Activated naive CD4-positive, alpha-beta T cell (primary cell): ENCODE results near the gene ABHD2.
"Not testable (repeated sequence)": the region's sequence is repeated elsewhere in the genome, so short reads cannot be mapped to it uniquely, and the experiment has no call there.

Experiments used
- DNase-seq, 4 experiments: peaks; one replicate each; lab custom pipeline; 2025; lab: John Stamatoyannopoulos, UW

Gene ABHD2

DNA sequence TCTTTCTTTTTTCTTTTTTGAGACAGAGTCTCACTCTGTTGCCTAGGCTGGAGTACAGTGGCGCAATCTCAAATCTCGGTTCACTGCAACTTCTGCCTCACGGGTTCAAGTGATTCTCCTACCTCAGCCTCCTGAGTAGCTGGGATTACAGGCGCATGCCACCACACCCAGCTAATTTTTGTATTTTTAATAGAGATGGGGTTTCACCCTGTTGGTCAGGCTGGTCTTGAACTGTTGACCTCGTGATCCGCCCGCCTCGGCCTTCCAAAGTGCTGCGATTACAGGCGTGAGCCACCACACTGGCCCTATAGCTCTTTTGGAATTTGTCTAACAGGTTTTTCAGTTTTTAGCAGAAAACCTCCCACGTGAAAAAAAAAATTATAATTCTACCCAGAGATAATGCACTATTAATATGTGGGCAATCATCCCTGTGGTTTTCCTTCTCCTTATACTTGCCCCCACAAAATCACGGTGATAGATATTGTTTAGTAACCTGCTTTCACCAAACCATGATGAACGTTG is 32.3 kb downstream of the ABHD2 start:
- DNase-seq: not testable (repeated sequence)

GRCh38 chr15:89121414-89121813 is 33.2 kb downstream of the ABHD2 start:
- DNase-seq: no peak

GRCh38 chr15:89122505-89123180 is 34.4 kb downstream of the ABHD2 start:
- DNase-seq: no peak

GRCh38 chr15:89123181-89123525 is 34.9 kb downstream of the ABHD2 start:
- no peak for DNase-seq

DNA sequence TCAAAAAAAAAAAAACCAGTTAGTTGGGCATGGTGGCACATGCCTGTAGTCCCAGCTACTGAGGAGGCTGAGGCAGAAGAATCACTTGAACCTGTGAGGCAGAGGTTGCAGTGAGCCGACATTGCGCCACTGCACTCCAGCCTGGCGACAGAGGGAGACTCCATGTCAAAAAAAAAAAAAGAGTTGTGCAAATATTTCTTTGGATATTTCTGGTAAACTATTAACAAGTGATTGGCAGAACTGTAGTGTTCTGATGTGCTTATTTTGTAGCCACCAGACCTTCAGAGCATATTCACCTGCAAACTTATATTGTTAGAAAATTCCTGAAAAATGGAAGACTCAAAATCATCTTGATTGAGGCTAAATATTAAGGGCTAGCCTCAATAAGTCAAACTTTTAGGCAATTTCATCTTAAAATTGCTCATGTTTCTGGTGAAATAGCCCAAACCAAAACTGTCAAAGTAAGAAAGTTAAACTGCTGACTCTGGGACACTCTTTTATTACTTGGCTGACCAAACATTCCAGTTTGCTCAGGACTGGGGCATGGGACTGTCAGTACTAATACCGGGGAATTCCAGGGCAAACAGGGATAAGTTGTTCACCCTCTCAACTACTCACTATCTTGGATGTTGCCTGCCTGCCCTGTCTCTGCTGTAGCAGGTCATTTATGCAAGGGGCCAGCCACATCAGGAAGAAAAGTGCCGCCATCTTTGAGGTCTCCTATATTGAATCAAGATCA is 37.0 kb downstream of the ABHD2 start:
- DNase-seq: no peak

DNA sequence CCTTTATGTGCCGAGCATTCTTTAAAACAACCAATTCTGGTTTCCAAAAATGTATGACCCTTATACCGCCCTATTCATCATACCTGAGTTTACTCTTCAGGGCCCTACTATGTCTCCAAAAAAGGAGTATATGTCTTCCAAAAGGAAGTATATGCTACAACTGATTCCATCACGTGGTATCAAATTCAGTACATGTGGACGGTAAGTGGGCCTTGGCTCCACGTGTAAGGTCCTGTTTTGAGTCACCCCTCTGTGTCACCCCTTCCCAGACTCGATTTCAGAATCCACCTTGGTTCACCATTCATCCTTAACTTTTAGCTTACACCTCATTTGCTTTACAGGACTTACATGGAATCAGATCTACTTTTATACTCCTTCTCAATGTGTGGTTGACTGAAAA is 37.8 kb downstream of the ABHD2 start:
- DNase-seq: no peak

- no peak for DNase-seq
Measured at GRCh38 chr15:89127054-89127702, 38.9 kb downstream of the ABHD2 start.

DNA sequence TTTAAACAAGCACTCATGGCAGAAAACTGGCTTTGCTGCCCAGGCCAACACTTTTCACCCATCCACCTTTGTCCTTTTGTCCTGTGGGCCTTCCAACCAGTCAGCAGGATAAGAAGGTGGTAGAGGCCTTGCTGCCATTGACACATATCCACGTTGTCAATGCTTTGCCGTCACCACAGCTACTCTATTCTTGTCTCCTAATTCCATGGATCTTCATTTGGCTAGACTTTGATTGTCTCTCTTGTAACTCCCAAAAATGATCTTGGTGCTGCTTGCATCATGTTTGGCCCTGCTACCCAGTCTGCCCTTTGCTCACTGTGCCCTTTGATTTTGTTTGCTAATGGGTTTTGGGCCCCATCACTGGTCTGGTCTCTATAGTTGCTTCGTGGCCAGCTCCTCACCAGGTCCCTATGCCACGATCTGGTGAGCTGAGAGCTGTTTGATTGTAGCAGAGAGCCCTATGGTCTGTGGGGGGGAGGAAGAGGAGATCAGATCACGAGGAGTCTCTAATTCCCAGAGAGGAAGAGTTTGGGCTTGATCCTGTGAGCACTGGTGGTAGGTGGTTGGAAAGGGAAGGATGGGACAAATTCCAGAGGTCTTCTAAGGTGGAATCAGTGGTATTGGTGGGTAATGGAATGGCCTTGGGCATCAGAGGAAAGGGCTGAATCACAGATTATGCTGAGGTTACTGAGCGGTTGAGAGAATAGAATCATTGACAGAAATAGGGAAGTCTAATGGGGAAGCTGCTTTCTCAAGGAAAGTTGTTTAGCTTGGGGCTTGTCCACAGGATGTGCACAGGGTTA is 40.3 kb downstream of the ABHD2 start:
- no peak for DNase-seq

- DNase-seq: peak in 3 of 4 experiments; percentile 22 to 57 (median 39)
Measured at GRCh38 chr15:89129123-89129815, 41.0 kb downstream of the ABHD2 start.

- no peak for DNase-seq
Measured at GRCh38 chr15:89129816-89130134, 41.5 kb downstream of the ABHD2 start.

GRCh38 chr15:89130201-89130600 is 41.9 kb downstream of the ABHD2 start:
- no peak for DNase-seq

GRCh38 chr15:89131731-89132130 is 43.5 kb downstream of the ABHD2 start:
- no peak for DNase-seq

GRCh38 chr15:89132611-89133507 is 44.6 kb downstream of the ABHD2 start:
- no peak for DNase-seq

DNA sequence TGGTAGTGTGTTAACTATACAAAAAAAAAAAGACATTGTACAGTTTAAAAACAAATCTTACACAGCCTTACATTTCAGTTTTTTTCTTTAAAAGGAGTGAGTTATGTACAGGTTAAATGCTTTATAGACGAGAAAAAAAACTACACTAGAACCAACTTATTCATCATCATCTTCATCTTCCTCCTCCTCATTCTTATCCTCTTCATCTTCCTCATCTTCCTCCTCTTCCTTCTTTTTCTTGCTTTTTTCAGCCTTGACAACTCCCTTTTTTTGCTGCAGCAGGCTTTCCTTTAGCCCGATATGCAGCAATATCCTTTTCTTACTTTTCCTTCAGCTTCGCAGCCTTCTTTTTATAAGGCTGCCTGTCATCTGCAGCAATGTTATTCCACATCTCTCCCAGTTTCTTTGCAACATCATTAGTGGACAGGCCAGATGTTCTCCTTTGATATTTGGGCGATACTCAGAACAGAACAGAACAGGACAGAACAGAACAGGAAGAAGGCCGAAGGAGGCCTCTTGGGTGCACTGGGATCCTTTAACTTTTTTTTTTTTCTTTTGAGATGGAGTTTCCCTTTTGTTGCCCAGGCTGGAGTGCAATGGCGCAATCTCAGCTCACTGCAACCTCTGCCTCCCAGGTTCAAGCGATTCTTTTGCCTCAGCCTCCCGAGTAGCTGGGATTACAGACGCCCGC is 47.3 kb downstream of the ABHD2 start:
- not testable (repeated sequence) for DNase-seq

DNA sequence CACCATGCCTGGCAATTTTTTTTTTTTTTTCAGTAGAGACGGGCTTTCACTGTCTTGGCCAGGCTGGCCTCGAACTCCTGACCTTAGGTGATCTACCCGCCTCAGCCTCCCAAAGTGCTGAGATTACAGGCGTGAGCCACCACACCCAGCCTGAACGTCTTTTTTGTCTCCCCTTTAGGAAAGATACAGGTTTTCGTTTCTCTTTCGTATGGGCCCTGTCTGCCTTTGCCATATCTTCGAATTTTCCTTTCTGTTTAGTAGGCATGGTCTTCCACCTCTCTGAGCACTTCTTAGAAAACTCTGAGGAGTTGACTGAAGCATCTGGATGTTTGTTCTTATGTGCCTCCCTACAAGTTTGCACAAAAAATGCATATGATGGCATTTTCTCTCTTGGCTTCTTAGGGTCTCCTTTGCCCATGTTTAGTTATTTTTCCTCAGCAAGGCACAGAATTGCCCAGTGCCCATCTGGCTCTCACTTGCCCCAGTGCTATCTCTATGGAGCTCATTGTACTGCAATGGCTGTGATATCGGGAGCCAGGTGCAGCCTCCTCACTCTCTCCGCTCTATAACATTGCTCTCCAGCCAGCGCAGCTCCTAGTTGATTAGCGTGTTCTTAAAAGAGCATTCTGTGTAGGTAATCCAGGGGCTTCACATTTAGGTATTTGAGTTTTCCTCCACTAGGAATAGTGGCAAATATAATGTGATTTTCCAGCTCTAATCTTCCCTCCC is 48.0 kb downstream of the ABHD2 start:
- no peak for DNase-seq

GRCh38 chr15:89136818-89137772 is 48.8 kb downstream of the ABHD2 start:
- no peak for DNase-seq

DNA sequence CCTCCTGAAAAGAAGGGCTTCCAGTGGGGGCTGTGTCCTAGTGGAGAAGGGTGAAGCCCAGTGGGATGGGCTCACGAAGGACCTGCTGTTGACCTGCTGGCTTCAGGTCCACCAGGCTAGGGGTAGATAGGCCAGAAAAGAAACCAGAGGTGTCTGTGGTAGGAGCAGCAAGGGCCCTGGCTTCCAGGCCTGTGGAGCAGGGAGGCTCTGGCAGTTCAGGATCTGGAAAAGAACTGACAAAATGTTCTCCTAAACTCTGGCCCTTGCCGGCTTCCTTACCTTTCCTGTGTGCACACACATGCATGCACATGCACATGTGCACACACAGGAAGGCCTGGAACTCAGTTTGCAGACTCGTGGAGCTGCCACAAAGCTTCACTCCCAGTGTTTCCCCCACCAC is 49.7 kb downstream of the ABHD2 start:
- no peak for DNase-seq

GRCh38 chr15:89138999-89139612 is 50.9 kb downstream of the ABHD2 start:
- no peak for DNase-seq
